Ramos (cell line): ENCODE data around the gene TMTC2.
"Not testable (repeated sequence)": the region's sequence is repeated elsewhere in the genome, so short reads cannot be mapped to it uniquely, and the experiment has no call there.

ENCODE experiments used
- in situ Hi-C: fragments of 300-500 bp; cut with MboI; formaldehyde crosslinking; loops from one replicate; pipeline ENCODE4 v1.14.3; 2022; ENCODE audit warnings: low sequenced_read_pairs; ENCODE audit not compliant: unreplicated experiment

TMTC2 gene

DNA sequence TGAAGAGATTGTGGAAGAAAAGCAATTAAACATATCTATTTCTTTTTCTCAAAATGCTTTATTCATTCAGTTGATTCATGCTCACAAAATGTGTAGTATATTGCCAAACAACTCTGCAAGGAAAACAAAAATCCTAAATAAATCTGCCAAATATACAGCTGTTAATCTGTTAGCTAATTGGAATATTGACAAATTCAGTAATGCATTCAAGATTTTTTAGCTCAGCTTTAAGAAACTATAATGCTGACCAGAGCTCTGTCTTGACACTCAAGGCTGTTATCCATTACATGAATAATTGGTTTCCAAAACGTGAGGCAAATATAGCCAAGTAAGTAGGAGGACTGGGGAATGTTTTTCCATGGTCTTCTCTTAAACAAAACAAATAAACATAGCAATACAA lies 146.8 kb downstream of the TMTC2 start:
- in situ Hi-C loops, result no loop called here

DNA sequence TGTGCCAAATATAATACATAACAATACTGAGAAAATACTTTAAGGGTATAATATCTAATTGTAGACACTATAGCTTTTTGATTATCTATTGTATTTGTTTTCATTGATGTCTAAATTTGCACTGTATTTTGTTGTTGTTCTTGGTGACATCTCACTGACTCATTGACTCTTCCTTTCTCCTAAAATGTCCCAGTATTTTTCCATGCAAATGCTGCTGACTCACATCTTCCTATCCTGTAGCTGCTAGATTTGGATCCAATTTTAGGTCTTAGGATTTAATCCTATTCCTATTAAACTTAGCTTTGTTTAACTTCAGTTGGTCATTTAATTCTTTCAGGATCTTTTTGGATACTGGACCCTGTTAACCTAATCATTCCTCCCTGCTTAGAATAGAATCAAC lies 148.5 kb downstream of the TMTC2 start:
- in situ Hi-C loops, result no loop called here

DNA sequence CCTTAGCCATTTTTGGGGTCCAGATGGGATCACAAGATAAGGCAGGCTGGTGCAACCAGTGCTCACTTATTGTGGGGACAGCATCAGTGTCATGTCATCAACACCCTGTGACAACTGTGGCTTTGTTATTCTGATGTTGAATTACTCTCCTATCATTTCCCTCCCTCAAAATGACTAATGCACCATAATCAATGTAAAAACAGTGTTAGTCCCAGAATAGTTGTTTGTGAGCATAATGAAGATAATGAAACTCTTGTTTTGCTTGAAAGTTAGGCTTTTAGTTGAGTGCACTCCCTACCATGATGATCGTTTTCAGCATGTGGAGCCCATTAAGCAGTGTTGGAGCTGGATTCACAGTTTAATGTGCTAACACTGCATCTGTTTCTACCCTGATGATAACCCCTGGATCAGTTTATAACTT lies 151.4 kb downstream of the TMTC2 start:
- in situ Hi-C loops, result no loop called here

DNA sequence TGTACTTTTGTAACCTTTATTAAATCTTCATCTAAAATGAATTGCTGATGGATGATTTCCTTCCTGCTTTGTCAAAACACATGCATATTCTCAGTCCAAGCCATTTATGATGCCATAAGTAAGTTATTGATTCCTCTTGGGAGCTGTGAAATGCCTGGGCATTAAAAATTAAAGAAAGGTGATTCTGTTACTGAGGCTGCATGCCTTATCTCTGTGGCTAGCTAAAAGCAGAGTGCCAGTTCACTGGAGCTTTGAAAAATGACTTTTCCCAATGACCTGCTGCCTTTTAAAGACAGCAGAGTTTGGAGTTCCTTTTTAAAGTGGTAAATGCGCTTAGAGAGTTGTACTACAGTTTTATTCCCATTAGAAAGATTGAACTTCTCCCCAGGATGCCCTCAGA lies 152.1 kb downstream of the TMTC2 start:
- in situ Hi-C loops, result no loop called here

DNA sequence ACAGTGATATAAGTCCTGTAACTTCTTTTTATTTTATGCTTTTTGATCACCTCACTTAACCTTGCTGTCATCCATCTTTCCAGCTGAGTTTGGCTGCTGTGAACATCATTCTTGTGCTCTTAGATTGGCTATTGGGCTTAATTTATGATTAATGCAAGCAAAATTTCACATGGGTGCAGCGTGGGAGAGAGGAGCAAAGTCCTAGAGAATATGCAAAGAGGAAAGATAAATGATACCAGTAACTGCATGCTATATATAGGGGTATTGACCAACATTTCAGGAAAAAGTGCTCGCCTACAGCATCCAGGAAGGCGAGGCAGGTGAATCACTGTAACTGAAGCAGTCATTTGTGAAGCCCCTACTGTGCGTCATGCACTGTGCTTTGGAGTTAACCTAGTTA lies 153.1 kb downstream of the TMTC2 start:
- in situ Hi-C loops, result no loop called here

DNA sequence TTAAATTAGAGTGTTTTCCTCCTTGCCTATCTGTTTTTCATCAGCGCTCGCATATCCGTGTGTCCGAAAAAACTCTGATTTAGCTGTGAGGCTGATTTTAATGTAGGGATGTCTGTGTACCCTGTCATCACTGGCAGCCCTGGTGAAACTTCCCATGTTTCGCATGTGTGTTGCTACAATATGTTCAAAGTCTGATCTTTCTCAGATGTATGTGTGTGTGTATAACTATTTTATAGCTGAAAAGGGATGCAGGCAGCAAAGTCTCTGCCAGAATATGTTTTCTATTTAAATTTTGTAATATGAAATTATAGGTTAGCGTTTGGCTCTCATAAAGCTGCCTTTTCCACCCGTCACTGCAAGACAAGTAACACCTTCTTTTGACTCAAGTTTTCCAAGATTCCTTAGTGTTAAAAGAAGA lies 154.8 kb downstream of the TMTC2 start:
- in situ Hi-C loops, result no loop called here

DNA sequence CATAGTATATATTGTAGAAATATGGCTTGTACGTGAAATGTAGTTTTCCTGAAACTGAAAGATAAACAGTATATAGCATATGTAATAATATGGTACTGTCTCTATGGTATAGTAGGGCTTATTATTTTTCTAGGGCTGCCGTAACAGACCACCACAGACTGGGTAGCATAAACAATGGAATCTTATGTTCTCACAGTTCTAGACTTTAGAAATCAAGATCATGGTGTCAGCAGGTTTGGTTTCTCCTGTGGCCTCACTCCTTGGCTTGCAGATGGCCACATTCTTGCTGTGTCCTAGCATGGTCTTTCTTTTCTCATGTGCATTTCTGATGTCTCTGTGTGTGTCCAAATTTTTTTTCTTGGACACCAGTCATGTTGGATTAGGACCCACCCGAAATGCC lies 155.8 kb downstream of the TMTC2 start:
- in situ Hi-C loops, result no loop called here

DNA sequence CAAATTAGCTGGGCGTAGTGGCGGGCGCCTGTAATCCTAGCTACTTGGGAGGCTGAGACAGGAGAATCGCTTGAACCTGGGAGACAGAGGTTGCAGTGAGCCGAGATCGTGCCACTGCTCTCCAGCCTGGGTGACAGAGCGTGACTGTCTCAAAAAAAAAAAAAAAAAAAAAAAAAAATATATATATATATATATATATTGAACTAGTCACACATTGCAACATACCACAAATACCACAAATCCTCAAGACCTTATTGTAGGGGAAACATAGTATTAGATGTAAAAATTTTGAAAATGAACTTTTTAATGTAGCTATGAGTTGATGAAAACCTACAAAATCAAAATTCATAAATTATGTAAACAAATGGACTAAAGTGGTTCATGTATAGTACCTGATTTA lies 158.4 kb downstream of the TMTC2 start:
- in situ Hi-C loops, result not testable (repeated sequence)

DNA sequence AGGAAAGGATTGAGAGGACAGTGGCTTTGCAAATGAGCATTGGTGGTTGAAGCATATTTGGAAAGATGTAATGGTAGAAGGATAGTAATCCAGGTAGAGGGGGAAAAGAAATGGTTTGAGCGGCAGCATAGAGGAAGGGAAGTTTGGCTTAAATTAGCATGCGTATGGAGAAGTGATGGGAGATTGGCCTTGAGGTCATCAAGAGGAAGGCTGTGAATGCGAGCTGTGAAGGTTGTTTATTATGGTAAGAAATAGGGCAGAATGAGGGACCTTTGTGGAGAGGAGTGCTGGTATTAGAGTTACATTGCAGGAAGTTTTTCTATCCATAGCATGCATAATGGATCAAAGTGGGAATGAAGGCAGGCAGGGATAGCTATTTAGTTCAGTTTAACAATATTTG lies 162.1 kb downstream of the TMTC2 start:
- in situ Hi-C loops, result no loop called here

DNA sequence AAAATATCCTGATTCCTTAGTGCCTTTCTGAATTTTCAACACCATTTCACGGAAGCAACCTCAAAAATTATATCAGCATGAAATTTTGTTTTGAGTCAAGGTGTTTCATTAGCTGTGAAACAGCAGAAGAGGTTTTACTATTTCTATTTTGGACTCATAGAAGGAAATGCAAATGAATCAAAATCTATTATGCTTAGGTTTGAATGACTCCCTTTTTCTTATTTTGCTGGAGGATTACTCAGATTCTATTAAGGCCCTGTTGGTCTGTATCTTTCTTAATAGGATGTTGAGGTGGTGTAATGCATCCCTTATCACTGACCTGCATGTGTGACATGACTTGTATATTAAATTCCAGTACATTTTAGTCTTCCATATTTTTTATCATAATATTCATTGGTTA lies 165.8 kb downstream of the TMTC2 start:
- in situ Hi-C loops, result no loop called here

DNA sequence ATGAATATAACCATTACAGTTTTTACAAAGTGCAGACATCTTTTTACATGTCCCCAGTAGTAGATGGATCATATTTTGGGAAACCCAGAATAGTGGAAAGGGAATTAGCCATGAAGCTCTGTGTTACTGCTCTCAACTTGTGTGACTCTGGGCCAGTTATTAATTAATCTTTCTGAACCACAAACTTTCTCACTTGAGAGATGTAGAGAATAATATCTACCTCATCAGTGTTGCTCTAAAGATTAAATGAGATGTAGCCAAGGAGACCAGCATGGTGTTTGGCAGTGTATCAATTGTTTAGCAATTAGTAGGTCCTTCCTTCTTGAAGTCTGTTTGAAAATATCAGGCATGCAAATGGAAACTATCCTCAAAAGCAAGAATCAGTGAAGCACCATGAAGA lies 169.2 kb downstream of the TMTC2 start:
- in situ Hi-C loops, result no loop called here

DNA sequence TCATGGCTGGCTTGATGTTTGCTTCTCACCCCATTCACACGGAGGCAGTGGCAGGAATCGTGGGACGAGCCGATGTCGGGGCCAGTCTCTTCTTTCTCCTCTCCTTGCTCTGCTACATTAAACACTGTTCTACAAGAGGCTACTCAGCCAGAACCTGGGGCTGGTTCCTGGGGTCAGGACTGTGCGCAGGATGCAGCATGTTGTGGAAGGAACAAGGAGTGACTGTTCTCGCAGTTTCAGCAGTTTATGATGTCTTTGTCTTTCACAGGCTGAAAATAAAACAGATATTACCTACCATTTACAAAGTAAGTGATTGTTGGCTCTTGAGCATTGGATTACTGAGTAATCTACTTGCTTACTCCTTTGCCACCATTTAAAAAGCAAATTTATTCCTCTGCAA lies 170.6 kb downstream of the TMTC2 start:
- in situ Hi-C loops, result no loop called here

DNA sequence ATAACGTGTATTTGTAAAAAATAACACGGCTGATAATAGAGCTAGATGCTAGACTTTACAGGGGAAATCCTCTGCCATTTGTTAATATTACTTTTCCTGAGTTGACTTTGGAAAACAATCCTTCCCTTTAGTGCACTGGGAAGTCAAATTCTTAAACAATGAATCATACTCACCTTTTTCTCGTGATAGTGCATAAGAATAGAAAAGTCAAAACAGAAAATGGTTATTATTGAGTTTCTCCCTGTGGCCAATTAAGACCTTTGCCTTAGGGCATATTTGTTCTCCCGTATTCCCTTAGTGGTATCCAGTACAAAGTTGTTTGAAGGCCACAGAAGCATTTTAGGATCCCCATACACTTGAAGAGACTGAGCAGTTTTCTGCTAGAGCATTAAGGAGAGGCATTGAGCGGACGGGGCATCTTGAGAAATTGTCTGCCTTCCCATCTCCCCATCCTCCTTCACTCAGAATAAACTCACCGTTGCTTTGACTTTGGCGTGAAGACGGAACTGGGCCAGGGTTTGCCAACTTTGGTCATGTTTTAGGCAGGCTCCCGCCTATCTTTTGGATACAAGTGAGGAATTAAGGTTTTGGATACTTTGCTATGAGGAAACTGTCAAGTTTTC lies 171.3 kb downstream of the TMTC2 start:
- in situ Hi-C loops, result no loop called here

DNA sequence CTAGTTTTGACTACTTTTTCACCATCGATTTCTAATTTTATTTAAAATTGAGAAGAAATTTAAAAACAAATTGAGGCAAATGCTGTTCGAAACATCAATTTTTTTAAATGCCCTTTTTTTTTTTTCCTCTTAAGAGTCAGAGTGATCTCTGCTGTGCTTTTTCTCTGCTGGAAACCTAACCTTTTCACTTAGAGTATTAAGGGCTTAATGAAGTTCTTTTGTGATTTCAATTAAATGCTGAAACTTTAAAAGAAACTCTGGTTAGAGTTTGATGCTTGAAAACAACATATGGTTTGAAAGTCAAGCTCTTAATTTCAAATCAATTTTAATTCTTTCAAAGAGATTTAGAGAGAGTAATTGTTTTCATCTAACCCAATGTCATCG lies 171.8 kb downstream of the TMTC2 start:
- in situ Hi-C loops, result no loop called here

DNA sequence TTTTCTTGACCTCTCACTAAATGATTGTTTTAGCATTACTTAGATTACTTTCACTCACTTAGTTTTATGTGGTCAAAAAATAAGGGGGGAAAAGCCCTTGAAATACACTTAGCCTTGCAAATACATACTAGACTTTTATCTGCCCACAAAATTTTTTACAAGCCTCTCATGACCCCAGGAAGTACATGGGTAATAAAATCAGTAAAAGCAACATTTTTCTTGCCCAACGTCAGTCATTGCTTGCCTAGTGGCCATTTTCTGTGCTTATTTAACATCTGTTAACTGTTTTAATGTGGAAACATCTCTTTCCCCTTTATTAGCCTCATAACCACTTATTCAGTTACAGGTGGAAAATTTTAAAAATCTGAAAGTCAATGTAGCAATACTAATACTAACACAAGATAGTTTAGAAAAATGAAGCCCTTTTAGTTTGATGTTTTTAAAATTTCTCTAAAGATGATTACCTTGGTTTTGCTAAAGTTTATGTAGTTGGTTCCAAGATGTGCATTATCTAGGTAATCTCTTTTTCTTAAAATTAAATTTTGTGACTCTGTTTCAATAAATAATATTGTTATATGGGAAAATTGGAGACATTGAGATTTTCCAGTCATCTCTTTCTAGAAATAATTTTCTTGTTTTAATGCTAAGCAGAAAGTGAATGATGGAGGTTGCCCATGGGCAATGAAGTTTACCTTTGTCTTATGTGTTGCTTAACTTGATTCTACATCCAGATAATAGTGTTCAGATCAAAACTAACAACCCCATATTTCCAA lies 175.5 kb downstream of the TMTC2 start:
- in situ Hi-C loops, result no loop called here

DNA sequence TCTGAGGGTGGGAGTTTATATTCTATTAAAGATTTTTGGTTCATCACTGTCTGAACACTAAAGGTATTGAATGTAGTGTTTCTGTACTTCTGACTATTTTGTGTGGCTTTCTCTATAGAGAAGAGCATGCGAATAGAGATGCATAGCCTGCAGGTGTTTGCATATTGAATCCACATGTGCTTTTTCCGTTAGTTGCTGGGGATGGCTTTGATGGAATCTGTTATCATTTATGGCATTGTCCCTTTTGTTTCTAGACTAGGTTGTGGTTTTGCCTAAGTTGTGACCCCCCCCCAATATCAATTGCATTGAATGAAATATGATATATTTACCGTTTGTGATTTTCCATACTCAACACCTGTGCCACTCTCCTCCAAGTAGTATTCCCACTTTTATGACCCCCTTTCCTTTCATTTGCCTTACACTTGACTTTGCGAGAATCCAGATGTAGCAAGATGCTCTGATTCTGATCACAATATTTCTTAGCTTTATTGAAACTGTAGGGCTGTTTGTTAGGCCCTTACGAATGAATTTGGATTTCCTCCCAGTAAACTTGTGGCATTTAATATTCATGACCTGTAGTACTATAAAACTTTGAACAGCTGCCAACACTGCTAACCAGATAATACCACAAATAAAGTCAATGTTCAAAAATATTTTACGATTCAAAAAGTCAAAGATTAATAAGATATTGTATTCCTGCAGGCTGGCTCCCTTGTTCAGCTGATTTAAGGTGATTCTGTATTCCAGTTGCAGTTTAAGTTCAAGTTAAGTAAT lies 176.4 kb downstream of the TMTC2 start:
- in situ Hi-C loops, result no loop called here

DNA sequence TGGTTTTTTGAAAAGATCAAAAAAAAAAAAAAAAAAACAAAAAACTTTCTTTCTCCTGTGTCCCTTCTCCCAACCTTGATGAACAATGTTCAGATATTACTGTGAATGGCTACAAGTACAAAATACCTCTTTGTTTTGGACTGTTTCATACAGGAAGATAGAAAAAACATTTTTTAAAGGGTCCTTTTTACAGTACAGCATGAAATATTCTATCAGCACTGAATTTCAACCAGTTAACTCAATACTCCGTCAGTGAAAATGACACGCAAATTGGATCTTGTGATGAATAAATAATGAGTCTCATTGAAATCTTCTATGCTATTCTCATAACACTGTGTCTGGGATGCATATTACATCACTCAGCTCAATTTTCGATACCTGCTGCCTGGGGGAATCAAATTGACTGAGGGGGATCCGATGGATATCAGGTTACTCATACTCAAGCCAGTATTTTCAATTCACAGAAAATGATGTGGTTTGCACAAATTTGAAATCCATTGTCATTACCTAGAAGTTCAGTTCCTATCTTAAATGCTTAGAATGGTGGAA lies 179.6 kb downstream of the TMTC2 start:
- in situ Hi-C loops, result no loop called here

DNA sequence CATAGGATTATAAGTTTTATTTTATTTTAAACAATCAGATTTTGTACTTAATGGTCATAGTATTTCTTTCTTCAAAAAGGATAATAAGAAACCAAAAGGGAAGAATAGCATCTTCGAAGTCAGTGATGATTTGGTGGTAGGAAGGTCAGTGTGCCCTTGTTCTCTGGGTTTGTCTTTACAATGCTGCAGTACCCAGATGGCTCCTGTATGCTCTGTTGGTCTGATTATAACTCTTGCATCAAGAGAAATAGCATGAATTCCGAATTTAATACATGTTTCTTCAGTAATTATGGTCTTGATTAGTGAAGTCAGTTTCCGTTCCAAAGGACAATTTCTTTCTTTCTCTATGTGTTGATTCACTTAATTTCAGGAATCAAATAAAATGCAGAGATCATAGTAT lies 180.2 kb downstream of the TMTC2 start:
- in situ Hi-C loops, result no loop called here

DNA sequence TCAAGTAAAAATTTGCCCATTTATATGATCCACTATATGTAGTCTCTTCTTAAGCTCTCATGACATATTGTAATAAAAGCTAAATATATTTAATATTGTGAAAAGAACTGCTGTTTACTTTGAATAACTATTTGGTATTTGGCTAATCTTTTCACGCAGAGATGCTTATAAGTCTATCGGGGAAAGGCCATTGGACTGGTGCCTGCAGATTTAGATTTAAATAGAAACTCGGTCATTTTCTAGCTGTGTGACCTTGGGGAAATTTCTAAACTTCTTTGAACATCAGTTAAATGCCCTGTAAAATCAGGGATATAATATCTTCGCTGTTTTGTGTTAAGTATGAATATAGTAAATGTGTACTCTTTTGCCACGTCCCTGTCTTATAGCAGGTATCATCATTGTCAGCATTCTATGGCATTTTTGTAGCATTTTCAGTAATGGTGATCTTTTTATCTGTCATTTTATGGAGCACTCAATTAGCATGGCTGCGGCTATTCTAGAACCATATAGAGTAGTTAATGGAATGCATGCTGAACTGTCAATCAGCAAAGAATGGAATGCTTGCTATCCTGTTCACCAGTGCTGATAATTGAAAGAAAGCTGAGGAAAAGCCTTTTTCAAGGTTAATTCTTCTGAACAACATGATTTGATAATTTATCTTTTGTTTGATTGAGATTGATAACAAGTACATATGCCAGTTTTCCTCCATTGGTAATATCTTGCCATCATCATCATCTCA lies 181.2 kb downstream of the TMTC2 start:
- in situ Hi-C loops, result no loop called here

DNA sequence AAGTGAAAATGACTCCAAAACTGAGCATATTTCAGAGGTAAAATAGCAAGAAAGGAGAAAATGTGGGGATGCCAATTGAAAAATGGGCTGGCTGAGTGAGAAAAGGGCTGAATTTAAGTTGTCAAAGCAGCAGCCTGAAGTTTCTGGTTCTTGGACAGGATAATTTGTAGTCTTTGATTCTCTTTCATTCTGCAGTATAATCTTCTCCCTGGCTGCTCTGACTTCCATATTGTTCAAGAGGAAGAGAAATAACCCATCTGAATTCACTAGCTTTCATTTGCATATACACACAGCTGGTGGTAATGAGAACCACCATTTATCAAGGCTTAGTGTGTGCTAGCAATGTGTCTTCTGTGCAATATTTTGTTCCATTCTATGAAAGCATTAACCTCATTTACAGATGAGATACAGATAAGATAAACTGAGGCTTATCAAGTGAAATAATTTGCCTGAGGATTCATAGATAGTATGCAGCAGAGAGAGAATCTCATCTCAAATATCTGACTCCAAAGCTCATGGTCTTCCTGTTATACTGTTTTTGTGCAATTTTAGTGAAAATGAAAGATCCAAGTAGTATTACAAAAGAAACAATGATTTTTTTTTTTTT lies 184.2 kb downstream of the TMTC2 start:
- in situ Hi-C loops, result no loop called here
